Fibroblast of gingiva (primary cell): ENCODE results near the gene SLC2A11.

Experiments used
- DNase-seq: peaks from one replicate; pipeline ENCODE4 v3.0.0-alpha.2; 2011; ENCODE audit warnings: low read depth

The SLC2A11 gene, protein sequence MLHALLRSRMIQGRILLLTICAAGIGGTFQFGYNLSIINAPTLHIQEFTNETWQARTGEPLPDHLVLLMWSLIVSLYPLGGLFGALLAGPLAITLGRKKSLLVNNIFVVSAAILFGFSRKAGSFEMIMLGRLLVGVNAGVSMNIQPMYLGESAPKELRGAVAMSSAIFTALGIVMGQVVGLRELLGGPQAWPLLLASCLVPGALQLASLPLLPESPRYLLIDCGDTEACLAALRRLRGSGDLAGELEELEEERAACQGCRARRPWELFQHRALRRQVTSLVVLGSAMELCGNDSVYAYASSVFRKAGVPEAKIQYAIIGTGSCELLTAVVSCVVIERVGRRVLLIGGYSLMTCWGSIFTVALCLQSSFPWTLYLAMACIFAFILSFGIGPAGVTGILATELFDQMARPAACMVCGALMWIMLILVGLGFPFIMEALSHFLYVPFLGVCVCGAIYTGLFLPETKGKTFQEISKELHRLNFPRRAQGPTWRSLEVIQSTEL

DNA sequence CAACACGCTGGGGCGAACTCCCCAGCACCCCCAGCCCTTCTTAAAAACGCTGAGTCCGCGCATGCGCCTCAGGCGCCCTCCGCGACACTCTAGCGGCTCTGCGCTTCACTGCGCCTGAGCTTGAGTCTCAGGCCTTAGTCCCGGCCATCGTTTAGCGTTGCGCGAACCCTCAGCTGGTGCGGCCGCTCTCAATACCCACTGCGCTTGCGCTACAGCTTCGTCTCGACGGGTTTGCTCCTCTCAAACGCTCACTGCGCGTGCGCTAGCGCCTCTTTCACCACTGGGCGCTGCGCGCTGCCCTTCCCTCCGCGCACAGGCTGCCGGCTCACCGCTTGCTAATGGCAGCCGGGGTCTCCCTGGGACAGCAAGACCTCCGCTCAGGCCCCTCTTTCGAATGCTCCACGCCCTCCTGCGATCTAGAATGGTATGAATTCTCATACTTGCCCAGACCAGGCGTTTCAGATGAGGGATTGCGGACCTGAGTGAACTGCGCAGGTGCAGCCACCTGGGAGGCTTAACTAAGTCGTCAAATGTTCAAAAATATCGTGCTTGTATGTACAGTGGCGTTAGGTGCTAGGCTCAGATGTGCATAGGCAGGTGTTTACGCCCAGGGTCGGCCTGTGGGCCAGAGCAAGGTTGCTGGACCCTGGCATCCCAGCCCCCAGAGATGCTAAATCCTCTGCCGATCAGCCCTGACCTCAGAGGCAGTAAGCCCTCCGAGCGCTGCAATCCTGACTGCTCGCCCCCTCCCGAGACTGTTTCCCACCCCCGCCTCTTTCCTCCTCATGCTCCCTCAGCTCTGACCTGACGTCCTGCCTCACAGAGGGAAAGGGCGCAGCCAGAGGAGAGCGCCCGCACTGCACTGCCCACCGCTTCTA is at the start of gene SLC2A11:
Gene SLC2A11, plus strand, starts transcription at position 270 of the 878 bp plus-strand sequence. Its CDS starts 125 bp downstream, at position 395.
- DNase-seq = peak; percentile 94

DNA sequence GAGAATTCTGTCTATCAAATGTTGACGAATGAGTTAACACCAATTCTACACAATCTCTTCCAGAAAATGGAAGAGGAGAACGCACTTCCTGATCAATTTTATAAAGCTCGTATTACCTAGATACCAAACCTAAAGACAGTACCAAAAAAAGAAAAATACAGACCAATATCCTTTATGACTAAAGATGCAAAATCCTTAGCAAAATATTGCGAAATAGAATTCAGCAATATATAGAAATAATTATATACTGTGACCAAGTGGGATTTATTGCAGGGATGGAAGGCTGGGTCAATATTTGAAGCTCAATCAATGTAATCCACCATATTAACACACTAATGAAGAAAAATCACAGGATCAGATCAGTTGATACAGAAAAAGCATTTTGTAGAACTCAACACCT is 45.3 kb upstream of the SLC2A11 start:
- DNase-seq = no peak

DNA sequence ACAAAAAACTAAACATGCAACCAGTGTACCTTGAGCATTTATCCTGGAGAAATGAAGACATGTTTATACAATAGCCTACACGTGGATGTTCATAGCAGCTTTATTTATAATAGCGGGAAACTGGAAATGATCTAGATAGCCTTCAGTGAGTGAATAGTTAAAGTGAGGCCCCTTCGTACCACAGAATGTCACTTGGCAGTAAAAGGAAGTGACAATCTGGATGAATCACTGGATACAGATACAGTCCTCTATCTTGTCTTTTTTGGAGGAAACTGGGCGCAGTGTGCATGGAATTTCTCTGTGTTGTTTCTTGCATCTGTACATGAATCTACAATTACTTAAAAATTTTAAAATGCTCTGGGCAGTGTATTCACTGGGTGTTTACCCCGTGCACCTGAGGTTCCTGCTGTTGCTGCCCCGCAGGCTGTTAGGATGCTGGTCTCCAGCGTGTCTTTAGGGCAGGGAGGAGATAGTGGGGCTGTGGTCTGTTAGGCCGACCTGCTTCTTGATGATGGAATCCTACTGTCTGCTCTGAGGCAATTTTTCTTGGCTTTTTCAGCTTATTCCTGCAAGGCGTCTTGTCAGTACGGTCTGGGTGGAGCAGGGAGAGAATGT is 42.0 kb upstream of the SLC2A11 start:
- no peak for DNase-seq

DNA sequence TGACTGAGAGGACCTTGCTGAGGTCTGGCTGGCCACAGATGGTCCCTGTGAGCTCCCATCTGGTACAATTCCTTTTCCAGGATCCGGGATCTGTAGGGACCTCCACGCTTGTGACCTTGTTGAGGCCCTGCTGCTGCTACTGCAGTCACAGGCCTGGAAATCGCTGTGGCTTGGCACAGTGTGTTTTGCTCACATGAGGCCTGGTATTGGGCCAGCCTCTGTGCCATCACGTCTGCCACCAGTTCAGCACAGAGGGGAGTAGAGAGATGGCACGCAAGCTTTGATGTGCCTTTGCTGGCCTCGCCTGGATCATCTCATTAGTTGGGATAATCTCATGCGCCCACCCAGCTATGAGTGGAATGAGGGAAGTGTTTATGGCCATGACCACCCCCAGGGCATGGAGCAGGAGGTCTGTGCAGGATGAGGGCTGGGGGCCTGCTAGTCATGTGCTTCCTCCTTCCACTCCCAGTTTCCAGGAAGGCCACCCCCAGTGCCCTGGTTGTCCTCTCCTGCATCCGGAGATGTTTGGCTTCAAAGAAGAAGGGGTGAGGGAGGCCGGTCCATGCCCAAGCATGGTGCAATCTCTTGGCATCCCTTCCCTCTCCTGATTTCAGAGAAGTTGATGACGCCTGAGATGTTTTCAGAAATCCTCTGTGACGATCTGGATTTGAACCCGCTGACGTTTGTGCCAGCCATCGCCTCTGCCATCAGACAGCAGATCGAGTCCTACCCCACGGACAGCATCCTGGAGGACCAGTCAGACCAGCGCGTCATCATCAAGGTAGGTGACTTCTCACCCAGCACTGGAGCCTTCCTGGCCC is 41.3 kb upstream of the SLC2A11 start:
- peak; percentile 29 for DNase-seq

DNA sequence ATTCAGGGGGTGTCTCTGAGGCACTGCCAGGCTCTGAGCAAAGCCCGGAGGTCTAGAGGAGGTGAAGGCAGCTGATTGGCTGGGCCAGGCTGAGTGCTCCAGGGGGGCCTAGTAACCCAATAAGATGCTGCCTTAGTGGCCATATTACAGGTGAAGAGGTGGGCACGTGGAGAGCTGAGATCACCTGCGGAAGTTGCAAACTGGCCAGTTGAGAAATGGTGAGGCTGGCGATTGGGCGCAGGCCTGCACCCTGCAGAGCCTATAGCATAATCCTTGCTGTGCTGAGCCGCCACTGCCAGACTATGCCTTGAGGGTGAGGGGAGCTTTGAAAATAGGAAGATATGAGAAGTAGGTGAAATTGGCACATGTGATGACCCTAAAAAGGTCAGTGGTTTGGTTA is 40.5 kb upstream of the SLC2A11 start:
- no peak for DNase-seq

DNA sequence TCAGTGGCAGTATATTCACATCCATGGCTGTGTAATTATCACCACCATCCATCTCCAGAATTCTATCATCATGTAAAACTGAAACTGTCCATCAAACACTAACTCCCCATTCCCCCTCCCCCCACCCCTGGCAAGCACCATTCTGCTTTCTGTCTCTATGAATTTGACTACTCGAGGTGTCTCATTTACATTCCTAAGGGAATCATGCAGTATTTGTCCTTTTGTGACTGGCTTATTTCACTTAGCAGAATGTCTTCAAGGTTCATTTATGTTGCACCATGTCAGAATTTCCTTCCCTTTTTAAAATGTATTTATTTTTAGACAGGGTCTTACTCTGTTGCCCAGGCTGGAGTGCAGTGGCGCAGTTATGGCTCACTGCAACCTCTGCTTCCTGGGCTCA is 39.1 kb upstream of the SLC2A11 start:
- no peak for DNase-seq

DNA sequence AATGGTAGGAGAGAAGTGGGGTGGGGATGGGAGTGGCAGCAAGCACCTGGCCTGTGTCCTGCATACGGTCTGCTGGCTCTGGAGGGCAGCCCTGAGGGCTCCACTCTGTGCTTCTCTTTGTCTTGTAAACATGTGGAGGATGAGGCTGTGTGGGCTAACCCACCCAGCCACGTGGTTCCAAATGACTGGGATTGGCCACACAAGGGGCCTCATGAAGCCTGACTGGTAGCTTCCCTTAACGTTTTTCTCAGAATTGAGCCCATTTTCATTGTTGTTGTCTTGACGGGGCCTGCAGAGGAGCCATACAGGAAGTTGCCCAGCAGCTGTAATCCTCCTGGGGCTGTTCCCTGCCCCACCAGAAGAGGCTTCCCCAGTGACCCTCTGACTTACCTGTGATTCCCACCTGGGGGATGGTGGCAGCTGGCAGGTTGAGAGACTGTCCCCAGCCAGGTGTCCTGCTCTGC is 36.9 kb upstream of the SLC2A11 start:
- no peak for DNase-seq

DNA sequence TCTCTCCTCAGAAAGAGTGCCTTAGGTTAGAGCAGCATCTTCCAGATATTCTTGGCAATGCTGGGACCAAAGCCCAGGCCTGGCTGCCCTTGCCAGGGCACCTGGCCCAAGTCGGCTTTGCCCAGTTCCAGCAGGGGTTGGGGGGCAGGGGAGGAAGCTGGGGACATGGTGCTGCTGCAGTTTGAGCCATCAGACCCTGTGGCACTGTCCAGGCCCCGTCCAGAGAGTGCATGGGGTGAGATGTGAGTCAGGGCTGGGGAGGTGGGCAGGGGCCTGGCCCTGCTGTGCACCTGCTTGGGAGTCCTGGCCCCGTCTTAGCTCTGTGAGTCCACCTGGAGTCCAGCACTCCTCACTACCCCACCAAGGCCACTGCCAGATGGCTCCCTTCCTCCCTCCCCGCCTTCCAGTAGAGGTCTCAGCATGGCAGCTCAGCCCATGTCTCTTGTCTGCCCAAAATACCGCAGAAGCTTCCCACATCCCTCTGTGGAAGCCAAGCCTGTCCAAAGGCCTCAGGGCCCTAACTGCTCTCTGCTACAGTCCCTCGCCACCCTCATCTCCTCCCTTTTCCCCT is 35.5 kb upstream of the SLC2A11 start:
- DNase-seq = no peak

DNA sequence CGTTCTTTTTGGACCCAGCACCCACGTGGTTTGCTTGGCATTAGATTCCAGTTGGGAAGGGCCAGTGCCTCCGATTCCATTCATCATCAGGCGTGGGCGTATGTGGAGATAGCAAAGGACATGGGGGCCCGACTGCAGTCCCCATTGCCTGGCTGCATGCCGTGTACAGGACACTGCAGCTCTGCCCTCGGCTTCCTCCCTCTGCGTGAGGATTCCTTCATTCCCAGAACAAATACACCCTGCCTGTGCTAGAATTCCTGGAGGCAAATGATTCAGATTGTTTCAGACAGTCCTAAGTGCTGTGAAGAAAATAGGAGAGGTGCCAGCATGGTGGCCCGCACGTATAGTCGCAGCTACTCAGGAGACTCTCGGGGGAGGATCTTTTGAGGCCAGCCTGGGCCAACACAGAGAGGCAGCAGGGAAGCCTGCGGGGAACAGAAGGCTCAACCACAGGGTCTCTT is 34.3 kb upstream of the SLC2A11 start:
- DNase-seq = no peak

DNA sequence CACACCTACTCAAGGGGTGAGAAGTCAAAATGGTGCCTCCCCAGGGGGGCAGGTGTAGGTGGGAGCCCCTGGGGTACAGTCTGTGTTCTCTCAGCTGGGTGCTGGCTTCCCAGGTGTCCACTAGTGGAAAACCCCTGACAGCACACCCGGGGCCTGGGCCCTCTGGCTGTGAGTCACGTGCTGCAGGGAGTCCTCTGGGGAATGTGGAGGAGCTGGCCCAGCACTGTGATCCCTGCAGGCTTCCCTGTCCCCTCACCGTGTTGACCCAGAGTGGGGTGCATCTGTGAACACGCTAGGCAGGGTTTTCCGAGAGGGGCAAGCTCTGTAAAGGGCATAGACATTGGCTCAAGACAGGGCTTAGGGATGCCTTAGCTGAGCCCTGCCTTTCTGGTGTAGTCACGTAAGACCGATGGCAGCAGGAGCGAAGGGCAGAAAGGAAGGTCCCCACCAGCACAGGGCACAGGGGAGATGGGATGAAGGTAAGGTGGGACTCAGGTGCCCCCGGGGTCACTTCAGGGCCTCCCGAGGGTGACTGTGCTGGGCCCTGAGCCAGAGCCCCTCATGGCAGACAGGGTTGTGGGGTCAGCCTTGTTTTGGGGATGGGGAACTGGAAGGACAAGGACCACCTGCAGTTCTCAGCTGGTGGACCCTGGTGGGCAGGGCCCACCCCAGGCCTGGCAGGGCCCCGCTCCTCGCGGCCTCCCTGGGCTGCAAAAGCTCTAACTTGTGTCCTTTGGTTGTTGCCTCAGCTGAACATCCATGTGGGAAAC is 33.0 kb upstream of the SLC2A11 start:
- no peak for DNase-seq

DNA sequence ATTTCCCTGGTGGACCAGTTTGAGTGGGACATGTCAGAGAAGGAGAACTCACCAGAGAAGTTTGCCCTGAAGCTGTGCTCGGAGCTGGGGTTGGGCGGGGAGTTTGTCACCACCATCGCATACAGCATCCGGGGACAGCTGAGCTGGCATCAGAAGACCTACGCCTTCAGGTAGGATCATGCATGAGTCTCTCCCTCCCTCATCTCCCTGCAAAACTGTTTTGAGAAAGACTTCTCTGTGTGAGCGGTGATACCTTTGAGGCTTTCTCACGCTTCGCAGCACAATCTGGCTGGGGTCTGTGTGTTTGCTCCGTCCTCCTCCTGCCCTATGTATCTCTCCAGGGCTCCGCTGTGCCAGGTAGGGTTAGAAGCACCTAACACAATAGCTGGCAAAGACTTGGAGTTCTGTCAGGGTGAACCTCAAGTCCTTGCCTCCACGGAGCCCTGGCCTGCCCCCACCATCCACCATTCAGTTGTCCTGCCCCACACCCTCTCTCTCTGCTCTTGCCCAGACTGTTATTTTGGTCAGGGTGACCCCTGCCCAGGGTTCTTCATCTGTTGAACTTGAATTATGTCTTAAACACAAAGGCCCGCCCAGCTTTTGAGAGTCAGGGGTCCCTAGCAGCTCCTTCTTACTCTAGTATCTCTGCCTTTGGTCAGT is 32.3 kb upstream of the SLC2A11 start:
- DNase-seq = no peak

DNA sequence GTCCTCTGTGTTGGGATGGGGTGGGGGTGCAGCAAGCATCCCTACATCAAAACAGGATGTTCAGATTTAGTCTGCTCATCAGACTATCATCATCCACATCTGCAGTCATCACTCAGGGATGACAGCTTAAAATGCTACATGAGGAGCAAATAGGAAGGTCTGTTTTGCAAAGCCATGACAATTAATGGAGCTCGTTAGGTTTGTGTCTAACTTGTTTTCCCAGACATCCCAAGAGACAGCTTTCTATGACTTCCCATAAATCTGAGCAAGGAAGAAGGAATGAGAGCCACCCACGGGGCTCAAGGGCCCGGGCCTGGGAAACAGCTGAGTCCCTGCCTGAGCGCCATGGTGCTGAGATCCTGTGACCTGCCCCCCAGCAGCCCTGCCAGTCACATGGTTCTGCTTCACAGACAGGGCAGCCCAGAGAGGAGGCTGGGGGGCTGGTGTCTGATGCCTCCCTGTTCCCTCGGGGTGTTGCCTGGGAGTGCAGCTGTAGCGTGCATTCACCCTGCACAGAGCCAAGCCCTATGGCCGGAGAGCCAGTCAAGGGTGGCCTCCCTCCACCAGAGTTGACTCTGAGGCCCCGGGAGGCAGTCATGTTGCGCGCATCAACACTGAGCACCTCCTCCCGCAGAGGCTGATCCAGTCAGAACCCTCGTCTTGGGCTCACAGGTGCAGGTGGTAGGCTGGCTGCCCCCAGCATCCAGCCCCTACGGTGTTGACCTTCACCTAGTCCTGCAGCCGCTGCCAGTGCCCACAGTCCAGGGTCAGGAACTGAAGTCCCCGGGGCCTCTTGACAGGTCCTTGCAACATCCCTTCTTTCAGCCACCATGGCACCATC is 30.9 kb upstream of the SLC2A11 start:
- DNase-seq = peak; percentile 11

DNA sequence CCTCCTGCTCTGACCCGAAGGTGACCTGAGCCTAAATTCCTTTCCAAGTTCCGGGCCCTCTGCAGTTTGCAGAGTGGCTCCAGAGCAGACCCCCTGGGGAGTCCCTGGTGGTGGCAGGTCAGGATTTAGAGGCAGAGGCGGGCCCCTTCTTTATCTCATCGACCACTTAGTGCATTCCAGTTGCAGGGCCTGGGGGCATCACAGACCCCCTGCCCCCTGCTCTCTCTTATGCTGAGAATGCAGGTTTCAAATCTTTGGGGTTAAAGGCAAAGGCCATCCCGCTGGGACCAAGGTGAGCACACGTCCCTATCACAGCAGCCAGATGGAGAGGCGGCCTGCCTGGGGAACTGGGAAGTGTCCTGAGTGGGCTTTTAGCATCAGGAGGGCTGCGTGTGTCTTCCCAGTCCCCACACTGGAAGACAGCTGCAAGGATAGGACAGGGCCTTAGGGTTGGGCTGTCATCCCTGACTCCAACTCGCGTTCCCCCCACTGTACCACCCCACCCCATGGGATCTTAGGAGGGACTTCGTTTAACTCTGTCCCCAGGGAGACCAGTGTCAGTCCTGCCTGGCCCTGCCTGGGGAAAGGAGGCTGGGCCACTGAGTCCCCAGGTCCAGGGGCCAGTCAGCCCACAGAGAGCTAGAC is 30.2 kb upstream of the SLC2A11 start:
- no peak for DNase-seq

DNA sequence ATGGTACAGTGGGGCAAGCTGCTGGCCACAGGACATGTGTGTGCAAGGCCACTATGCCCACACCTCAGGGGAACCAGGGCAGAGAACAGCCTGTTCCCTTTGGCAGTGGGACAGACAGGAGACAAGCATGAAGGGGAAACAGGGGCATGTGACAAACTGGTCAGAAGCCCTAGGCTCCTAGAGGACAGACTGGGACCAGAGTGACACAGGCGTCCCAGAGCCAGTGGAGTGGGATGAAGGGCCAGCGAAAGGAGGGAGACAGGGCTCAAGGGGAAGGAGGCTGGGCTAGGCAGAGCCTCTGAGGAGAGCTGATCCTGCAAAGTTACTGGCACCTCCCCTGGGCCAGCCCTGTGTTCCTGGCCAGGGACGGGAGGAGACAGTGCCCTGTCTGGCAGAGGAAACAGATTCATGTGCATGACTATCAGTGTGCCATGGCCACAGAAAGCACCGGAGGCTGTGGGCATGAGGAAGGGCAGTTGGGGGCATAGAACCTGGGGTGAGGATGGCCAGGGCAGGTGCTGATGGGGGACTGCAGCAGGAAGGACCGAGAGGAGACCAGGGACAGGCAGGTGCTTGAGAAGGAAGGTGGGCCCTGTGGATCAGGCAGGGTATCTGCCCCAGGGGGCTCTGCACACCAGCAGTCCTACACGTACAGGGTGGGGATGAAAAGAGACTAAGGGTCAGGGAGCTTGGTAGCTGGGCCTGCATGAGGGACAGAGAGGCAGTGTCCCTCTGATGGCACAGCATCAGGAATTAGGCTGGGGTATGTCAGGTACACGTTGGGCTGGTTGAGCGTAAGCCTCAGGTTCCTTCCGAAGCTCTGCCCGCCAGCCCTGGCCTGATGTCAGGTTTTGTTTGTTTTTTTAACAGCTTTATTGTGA is 28.6 kb upstream of the SLC2A11 start:
- DNase-seq = no peak

DNA sequence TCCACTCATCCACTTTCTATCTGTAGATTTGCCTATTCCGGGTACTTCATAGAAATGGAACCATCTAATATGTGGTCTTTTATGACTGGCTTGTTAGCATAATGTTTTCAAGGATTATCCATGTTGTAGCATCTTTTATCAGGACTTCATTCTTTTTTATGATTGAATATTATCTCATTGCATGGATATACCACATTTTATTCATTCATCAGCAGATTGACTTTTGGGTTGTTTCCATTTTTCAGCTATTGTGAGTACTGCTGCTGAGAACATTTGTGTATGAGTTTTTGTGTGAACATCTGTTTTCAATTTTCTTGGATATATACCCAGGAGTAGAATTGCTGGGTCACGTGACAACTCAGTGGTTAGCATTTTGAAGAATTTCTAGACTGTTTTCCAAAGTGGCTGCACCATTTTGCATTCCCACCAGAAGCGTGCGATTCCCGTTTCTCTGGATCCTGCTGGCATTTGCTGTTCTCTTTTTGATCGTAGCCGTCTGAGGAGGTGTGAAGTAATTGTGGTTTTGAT is 27.8 kb upstream of the SLC2A11 start:
- peak; percentile 92 for DNase-seq

DNA sequence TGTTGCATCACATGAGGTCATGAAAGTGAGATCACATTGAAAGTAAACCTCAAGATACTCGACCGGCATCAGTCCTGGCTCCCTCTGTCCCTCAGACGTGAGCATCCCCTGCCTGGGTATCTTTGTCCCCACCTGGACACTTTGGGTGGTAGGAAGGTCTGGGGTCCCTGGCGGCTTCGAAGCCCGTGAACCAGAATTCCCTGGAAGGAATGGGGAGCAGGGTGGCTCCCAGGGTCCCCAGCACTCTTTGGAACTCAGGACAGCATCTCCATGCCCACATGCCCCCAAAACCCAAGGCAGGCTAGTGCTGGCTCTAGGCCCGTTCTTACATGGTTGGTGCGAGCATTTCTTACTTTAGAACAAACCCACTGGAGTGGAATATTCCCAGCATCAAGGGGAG is 26.4 kb upstream of the SLC2A11 start:
- DNase-seq = no peak

DNA sequence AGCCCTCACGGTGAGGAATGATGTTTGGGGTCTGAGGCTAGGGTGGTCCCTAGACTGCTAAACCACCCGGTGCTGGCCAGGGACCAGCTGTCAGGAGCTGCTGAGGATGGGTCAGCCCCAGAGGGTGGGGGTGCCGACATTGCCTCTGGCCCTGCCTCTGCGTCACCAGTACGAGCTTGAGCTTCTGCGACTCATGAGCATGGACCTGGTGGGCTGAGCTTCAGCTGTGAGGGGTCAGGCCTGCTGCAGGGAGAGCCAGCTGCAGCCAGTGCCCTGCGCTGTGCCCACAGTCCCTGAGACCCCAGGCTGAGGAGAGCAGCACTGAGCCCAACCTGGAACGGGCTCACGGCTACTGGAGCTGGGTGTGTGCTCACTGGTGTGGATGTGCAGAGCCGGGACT is 25.9 kb upstream of the SLC2A11 start:
- DNase-seq = no peak
